Stimulated activated CD4-positive, alpha-beta T cell treated with anti-CD3 and anti-CD28 coated beads, Interleukin-1b, Interleukin-23, amount 100 ng/mL, for 24 hours (primary cell): ENCODE results near the gene OTOP2.
A peak's percentile ranks its signal among the peaks of the same experiment; 100 is the strongest.
"Not testable (repeated sequence)": the region's sequence is repeated elsewhere in the genome, so short reads cannot be mapped to it uniquely, and the experiment has no call there.

Experiments used
- DNase-seq, 4 experiments: peaks; one replicate each; pipeline ENCODE4 v3.0.0-alpha.2; 2020; ENCODE audit warnings: low read depth in 4 of 4, low spot score in 1 of 4

The OTOP2 gene

DNA sequence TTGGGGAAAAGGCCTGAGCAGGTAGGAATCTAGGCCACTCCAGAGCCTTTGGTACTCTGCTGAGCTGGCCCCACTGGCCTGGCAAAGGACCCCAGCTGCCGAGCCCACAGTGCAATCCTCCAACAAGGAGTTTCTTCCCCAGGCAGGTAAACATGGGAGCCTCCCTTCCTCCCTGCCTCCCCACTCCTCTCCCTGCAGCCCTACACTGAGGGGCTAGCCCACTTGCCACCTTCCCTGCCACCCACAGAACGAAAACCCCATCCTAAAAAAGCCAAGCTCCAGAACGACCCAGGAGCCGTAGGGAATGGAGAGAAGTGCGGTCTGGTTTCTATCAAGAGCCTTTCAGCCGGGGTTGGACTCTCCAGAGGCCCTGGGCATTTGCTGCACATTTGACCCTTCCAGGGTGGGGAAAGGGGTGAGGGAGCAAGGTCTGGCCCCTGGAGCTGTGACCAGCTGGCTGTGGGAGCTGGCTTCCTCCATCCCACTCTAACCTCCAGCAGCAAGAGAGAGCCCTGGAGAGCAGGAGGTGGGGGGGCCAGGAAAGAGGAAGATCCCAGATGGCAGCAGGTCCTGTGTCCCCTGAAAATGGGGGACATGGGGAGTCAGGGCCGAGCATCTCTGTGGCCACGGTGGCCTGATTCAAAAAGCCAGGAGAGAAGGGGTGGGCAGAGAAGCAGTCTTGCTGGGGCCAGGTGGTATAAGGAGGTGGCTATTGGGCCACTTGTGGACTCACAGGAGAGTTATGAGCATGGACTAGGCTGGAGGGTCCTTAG, 47.2 kb downstream of the OTOP2 start:
- no peak for DNase-seq

DNA sequence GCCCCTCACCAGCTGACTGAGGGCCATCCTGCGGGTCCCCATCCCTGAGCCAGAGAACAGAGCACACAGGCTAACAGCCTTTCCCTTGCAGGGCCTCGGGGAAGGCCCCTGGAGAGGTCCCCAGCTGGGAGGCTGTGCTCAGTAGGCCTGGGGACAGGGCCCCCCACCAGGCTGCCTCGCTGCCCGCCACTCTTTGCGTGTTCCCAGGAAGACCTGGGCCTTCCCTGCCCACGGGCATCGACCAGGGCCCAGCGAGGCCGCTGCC, 47.7 kb downstream of the OTOP2 start:
- DNase-seq: no peak

DNA sequence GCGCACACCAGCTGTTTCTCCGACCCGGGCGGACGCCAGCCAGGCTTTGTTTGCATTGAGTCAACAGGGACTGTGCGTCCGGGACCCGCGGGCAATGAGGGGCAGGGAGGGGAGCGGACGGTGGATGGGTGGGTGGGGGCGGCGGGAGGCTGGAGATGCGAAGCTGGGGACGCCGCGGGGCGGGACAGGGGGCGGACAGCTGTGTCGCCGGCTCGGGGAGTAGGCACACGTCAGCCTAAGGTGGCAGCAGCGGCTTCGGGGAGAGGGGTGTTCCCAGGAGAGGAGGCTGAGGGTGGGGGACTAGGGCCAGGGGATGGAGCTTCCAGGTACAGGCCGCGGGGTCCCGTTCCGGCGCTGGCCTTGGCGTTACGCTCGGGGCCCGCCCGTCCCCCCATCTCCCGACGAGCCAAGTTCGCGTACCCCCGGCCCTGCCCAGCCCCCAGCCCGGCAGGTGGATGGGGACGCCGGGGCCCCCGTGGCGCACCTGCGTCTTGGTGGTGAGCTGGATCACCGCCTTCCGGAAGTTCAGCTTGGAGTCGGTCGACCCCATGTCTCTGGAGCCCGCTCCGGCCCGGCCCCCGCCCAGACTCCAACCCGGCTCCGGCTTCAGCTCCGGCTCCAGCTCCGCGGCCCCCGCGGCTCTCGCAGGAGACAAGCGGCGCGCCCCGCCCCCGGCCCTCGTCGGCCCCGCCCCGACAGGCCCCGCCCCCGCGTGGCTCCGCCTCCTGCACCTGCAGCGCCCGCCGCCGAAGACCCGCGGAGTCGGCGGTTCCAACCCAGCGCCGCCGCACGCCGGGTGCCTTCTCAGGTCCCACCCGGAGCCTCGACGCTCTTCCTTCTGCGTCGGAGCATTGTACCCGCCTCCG, 48.3 kb downstream of the OTOP2 start, which contains the start of gene HID1:
TSS of gene HID1 (minus strand) at position 653 of the 866 bp plus-strand sequence. CDS start at position 550, 103 bp downstream.
- DNase-seq: peak; percentile 55 to 69 (median 64)

DNA sequence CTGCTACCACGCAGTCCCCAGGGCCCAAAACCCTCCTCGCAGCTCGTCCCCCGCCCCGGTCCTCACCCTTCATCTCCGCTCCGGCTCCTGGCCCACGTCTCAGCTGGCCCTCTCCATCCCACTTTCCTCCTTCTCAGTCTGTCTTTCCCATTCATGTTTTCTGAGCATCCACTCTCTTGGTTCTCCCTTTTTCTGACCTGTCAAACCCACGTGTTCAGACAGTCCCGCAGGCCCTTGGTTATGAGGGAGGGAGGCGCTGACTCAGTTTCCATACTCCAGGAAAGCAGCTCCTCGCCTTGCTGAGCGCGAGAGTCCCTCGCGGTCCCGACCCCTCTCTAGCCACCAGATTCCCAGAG, 48.9 kb downstream of the OTOP2 start:
- no peak for DNase-seq

DNA sequence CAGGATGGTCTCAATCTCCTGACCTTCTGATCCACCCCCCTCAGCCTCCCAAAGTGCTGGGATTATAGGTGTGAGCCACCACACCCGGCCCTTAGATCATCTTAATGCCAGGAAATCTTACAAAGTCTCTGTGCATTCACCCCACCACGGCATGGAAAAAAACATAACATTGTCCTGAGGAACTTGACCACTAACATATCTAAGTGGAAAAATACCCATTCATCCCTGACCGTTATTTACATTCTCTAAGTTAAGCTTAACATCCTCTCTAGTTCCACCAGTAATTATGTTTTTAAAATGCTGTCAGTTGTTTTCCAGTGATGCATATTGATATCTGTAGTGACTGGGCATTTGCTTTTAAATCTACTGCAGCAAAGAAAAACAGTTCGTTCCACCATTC, 51.9 kb downstream of the OTOP2 start:
- no peak for DNase-seq

DNA sequence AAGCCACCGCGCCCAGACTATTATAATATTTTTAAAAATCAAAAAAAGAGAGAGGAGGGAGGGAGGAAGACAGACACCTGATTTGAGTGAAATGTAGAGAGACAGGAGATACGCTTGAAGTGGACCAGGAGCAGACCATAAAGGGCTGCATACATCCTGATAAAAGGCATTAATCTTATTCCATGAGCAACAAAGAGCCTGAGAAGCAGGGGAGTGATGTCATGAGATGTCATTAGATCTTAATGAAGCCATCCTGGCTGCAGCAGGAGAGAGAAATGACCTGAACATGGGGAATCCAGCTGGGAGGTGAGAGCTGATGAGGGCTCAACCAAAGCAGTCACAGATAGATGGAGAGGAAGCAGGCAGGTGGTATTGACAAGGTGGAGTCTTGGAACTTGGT, 53.7 kb downstream of the OTOP2 start:
- no peak for DNase-seq

DNA sequence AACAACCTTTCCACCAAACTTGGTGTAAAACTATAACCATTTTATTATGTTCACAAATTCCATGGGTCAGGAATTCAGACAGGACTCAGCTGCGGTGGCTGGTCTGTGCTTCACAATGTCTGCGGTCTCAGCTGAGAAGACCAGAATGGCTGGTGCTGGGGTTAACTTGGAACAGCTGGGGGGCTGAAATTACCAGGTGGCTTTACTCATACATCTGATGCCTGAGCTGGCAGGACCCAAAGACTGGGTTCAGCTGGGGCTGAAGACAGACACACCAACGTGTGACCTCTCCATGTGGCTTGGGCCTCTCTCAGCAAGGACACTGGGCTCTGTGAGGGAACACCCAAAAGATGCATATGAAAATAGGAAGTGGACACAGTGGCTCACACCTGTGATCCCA, 54.2 kb downstream of the OTOP2 start:
- DNase-seq: no peak

DNA sequence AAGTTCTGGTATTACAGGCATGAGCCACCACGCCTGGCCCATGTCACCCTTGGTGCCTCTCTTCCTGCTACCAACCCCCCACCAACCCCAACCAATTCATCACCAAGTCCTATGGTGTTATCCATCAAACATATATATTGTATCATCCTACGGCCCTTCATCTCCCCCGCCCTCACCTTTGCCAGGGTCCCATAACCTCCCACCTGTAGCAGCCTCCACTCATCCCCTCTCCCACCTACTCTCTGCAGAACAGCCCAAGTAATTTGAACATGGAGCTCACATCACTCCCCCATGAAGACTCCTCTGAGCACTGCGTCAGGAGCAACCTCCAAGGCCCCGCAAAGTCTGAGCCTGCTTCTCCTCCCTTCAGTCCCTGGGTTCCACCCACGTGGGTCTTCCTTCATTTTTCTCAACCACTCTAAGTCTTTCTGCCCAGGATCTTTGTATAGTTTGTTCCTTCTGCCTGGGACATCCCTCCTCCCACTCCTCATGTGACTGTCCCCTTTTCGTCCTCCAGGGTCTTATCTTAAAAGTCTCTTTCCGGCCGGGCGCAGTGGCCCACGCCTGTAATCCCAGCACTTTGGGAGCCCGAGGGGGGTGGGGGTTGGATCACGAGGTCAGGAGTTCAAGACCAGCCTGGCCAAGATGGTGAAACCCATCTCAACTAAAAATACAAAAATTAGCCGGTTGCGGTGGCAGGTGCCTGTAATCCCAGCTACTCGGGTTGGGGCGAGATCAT, 55.5 kb downstream of the OTOP2 start:
- DNase-seq: no peak

DNA sequence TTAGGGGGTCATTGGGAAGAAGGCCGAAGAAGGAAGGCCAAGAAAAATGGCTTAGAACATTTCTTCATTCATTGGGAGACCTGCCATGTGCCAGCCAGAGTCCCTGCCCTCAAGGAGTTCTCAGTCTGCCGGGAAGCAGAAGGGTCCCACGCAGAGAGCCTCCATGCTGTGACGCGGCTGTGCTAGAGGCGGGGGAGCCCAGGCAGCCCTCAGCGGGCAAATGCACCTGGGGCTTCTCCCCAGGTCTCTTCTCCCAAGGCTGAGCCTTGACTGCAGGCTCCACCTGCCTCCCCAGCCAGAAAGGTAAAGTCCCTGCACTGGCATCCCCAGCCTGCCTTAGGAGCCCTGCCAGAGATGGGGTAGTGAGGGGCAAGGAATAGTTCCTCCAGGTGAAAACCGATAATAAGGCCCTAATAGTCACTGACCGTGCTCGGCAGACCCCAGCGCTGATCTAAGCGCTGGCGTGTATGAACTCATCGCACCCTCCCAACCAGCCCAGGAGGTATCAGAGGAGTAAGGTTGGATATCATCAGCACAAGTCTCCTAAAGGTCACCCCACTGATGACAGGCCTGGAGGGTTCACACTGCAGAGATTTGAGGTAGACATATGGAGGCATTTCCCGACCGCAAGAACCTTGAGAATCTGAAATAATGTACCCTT, 57.4 kb downstream of the OTOP2 start:
- no peak for DNase-seq

DNA sequence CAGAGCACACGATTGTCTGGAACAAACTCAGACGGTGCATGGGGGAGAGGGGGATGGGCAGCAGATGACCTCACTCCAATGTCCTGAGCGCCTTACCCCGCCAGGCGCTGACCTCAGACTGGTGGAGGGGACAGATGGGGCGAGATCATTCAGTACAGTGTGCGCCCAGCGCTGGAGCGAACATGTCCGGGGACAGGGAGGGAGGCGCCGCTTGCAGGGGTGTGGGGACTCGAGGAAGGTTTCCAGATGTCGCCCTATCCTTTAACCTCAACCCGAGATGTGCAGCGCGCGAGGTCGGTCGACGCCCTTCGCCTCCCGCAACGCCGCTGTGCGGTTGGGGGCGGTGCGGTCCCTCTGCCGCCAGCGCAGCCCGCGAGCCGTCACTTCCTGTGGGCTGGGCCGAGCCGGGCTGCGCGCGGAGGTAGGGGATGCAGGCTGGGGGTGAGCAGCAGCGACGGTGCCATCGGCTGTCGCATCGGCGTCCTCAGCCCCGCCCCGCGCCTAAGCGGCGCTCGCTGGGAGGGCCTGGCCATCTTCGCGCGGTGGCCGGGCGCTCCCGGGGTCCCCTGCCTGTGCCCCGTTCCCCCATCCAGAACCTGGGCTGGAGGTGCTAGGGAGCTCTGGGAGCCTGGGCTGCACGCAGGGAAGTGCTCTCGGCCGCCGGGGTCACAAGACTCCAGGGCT, 58.0 kb downstream of the OTOP2 start:
- peak; percentile 39 to 77 (median 56) for DNase-seq

DNA sequence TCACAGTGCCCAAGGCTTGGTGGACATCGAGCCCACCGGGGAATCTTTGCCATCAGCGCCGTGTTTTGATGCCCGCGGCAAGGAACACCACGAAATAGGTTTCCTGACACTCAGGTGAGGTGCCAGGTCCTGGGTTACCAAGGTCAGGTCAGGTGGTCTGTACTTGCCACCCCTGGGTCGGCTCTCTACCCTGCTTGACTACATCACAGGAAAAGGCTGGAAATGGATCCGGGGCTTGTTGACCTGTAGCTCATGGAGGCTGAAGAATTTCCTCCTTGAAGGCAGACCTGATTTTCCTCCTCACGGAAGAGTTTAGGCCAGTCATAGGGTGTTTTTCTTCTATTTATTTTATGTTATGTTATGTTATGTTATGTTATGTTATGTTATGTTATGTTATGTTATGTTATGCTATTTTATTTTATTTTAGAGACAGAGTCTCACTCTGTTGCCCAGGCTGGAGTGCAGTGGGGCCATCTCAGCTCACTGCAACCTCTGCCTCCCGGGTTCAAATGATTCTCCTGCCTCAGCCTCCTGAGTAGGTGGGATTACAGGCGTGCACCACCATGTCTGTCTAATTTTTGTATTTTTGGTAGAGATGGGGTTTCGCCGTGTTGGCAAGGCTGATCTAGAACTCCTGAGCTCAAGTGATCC, 58.7 kb downstream of the OTOP2 start:
- not testable (repeated sequence) for DNase-seq
